Retinal pigment epithelial cell (primary cell): ENCODE measurements around the gene C19orf53.
A peak's percentile ranks its signal among the peaks of the same experiment; 100 is the strongest.

Experiments
- DNase-seq: peaks from one replicate; pipeline ENCODE4 v3.0.0-alpha.2; 2010; ENCODE audit warnings: low read depth
- H3K4me3 ChIP-seq: 2 replicates; pipeline ENCODE4 v1.5.1; 2011; ENCODE audit warnings: mild to moderate bottlenecking, low read length, control low read depth, moderate library complexity
- CTCF ChIP-seq: conservative IDR thresholded peaks from 2 replicates; pipeline ENCODE4 v1.5.1; 2011; ENCODE audit warnings: low read depth, low read length, control low read depth, inconsistent platforms

The C19orf53 gene

GRCh38 chr19:13825489-13826441 lies 51.5 kb downstream of the C19orf53 start:
- peak; percentile 13 for TF ChIP-seq CTCF
- no peak for DNase-seq
- no peak overlapping the region for H3K4me3 ChIP-seq

GRCh38 chr19:13826652-13827235 lies 52.5 kb downstream of the C19orf53 start:
- no peak overlapping the region for H3K4me3 ChIP-seq
- no peak for DNase-seq
- no peak for TF ChIP-seq CTCF

GRCh38 chr19:13827656-13828055 lies 53.4 kb downstream of the C19orf53 start:
- no peak for DNase-seq
- no peak for TF ChIP-seq CTCF
- H3K4me3 ChIP-seq, result no peak overlapping the region
